AG09319 (cell line): ENCODE results near the gene CTTNBP2.

Experiments used
- DNase-seq: peaks from one replicate; pipeline ENCODE4 v3.0.0-alpha.2; 2010; ENCODE audit warnings: low read depth; ENCODE audit errors: extremely low read depth
- CTCF ChIP-seq: IDR thresholded peaks from 2 replicates; pipeline ENCODE4 v1.5.1; 2011; ENCODE audit warnings: low read depth, mild to moderate bottlenecking, inconsistent platforms, low read length, moderate library complexity

Gene CTTNBP2

GRCh38 chr7:117707080-117707479 is 166.2 kb downstream of the CTTNBP2 start:
- no peak for DNase-seq
- no peak for TF ChIP-seq CTCF

GRCh38 chr7:117706210-117706609 is 167.0 kb downstream of the CTTNBP2 start:
- TF ChIP-seq CTCF, result no peak
- DNase-seq, result no peak

- no peak for DNase-seq
- TF ChIP-seq CTCF, result no peak
Measured at GRCh38 chr7:117705630-117706029, 167.6 kb downstream of the CTTNBP2 start.

- DNase-seq, result no peak
- no peak for TF ChIP-seq CTCF
Measured at GRCh38 chr7:117704063-117704462, 169.2 kb downstream of the CTTNBP2 start.

GRCh38 chr7:117698018-117698417 is 175.2 kb downstream of the CTTNBP2 start:
- no peak for DNase-seq
- TF ChIP-seq CTCF, result no peak

- no peak for TF ChIP-seq CTCF
- DNase-seq, result no peak
Measured at GRCh38 chr7:117692338-117692737, 180.9 kb downstream of the CTTNBP2 start.

GRCh38 chr7:117690147-117690546 is 183.1 kb downstream of the CTTNBP2 start:
- TF ChIP-seq CTCF, result no peak
- DNase-seq, result no peak
